ENCODE data around the gene C6orf120.
"Not testable (repeated sequence)": the region's sequence is repeated elsewhere in the genome, so short reads cannot be mapped to it uniquely, and the experiment has no call there.

C6orf120 gene

DNA sequence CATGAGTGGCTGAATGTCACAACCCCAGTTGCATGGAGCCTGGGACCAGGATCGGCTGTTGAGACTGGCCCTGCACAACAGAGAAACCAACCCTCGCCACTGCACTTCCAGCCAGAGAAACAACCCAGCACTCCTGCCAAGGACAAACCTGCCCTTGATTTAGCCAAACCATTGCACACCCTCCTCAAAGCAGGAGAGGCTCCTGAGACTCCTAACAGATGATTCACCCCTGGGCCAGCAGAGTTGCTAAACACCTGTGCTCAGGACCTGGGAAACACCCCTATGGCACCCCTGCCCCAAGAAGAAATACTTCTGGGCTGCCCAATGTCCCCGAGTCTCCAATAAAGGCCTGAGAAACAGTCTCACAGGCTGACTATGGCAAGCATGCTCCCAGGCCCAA, 17.9 kb upstream of the C6orf120 start:
- no peak for DNase-seq (ENCODE audit: low spot score)

DNA sequence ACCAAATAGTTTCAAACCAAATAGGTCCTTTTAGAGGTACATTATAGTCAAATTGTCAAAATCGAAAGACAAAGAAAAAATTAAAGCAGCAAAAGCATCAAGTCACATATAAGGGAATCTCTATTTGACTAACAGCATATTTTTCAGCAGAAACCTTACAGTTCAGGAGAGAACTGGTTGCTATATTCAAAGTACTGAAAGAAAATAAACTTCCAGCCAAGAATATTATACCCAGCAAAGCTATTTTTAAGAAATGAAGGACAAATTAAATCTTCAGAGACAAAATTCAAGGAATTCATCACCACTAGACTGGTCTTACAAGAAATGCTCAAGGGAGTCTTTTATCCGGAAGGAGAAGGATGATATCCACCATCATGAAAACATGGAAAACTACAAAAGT, 16.1 kb upstream of the C6orf120 start:
- DNase-seq (ENCODE audit: low spot score), result no peak

DNA sequence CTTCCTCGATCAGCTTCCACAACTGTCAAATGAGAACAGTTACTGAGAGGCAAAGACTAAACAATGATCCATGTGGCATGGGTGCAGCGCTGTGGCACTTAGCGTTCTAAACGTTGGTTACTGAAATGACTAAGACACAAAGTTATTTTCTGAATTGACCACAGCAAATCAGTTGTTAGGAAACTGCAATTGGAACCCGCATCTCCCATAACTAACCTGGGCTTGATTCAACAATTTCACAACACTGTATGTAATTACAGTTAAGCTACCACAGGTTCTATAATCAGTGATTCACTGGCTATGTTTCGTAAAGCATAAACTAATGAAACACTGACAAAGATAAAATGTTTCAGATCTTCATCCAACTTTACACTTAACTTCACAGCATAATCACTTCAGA, 12.6 kb upstream of the C6orf120 start:
- no peak for DNase-seq (ENCODE audit: low spot score)

DNA sequence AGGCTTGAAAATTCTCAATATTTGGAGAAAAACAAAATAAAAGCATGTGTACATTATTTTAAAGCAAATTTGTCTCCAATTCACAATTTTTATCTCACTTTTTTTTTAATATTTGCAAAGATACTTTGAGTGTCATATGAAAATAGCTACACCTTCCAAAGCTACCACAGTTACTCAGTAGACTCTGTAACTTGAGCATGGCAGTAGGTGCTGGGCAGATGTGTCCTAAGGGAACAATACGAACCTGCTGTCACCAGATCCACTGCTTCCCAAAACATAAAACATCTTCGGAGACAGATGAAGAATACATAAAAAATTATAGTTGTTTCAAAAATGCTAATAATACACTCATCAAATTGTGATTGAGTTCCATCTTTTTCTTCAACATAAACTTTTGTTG, 10.7 kb upstream of the C6orf120 start:
- no peak for DNase-seq (ENCODE audit: low spot score)

DNA sequence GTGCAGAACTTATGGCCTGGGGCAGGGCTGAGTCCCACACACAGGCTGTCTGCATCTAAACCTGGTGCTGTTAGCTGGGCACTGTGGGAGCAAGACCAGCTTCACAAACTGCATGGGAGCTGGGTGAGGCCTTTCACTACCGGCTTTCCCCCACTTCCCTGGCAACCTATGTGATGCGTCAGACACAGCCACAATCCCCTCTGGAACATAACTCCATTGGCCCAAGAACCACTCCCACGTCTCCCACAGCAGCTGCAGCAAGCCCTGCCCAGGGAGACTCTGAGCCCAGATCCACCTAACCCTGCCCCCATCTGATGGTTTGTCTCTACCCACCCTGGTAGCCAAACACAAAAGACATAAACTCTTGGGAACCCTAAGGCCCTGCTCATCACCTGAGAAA, 9.4 kb upstream of the C6orf120 start:
- no peak for DNase-seq (ENCODE audit: low spot score)

DNA sequence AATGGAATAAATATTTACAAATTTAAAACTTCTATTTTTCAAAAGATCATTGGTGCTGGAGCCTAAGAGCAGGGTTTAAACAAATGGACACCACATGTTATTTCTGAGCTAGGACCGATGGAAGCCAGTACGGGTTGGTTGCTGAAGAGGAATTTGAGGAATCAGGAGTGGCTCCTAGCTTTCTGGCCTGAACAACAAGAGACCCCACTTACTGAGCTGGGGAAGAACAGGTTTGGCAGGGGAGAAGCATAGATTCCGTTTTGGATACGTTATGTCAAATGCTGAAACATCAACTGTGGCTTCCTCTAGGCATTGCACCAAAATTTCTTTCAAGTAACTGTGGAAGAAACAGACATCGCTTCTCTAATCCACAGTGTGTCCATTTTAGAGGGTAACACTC, 6.8 kb upstream of the C6orf120 start:
- no peak for DNase-seq (ENCODE audit: low spot score)

DNA sequence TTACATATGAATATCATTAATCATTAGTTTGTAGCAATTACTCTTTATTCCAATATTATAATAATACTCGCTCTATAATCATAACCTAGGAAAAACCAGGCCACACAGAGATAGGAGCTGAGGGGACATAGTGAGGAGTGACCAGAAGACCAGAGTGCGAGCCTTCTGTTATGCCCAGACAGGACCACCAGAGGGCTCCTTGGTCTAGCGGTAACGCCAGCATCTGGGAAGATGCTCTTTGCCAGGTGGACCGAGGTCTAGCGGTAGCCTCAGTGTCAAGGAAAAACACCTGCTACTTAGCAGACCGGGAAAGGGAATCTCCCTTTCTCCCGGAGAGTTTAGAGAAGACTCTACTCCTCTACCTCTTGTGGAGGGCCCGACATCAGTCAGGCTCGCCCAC, 4.8 kb upstream of the C6orf120 start:
- not testable (repeated sequence) for DNase-seq (ENCODE audit: low spot score)

DNA sequence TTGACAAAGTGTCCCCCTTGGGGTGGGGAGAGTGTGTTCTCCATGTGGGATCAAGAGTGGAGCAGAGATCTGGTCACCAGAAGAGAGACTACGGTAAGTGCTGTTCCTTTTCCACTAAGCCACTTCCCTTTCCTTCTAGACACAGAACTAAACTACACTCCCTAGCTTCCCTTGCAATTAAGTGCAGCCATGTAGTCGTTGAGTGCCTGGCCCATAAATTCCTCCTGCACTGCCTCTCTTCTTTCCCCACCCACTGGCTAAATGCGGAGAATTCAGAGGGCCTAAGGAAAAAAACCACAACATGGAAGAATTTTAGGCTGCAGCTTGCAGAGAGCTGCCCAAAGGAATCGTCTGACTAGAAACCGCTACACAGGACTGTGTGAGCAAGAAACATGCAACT, 1.6 kb upstream of the C6orf120 start:
- DNase-seq (ENCODE audit: low spot score), result peak; percentile 40

DNA sequence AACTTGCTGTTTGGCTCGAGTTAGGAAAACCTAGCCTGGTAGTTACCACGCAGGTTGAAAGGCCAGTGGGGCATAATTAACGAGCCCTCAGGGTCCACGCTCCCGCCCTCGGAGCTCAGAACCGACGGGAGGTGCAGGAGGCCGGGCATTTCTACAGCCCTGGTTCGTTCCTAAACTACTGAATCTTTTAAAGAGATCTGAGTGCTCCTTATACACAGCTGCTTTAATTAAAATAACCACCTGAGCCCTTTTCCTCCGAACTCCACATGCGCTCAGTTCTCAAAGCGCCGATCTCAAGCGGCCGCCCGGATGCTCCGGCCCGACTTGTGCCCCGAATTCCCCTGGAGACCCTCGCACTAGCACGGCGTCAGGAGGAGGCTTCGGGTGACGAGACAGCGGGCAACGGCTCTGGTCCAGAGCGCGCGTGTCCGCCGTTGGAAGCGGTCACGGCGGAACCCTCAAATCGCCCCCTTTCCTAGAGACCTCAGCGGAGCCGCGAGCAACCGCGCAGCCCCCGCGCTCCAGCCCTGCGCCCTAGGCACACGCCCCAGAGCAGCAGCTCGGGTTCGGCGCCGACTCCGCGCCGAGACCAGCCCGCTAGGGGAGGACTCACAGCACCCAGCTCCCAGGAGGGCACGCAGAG, 494 bp upstream of the C6orf120 start:
- peak; percentile 35 for DNase-seq (ENCODE audit: low spot score)

DNA sequence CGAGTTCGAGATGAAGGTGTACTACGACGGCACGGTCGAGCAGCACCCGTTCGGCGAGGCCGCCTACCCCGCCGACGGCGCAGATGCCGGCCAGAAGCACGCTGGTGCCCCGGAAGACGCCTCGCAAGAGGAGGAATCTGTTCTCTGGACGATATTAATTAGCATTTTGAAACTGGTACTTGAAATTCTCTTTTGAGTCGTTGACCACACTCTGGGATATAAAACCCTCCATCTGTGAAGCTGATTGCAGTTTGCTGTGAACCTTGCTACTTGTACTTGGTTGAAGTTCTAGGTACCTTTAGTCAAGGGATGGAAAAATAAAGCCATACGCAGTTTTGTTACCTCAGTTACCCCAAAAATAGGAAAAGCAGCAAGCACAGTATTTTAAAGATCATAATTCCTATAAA, 917 bp downstream of the C6orf120 start:
- no peak for DNase-seq (ENCODE audit: low spot score)

DNA sequence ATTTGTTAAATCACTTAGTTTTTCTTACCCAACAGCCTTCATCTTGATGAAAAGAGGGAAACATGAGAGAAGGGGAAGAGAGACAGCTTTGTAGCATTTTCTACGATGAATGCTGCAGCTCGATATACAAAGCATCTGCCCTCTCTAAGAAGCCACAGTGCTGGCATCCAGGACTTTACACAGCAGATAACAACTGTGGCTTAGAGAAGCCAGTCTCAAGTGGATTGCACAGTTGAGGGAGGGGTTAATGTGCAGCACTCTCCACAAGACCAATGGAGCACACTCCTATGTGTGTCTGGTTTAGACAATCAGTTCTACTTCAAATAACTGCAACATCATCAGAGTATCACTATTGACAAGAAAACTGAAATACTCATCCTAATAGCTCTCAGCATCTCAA, 5.8 kb downstream of the C6orf120 start:
- DNase-seq (ENCODE audit: low spot score), result no peak

DNA sequence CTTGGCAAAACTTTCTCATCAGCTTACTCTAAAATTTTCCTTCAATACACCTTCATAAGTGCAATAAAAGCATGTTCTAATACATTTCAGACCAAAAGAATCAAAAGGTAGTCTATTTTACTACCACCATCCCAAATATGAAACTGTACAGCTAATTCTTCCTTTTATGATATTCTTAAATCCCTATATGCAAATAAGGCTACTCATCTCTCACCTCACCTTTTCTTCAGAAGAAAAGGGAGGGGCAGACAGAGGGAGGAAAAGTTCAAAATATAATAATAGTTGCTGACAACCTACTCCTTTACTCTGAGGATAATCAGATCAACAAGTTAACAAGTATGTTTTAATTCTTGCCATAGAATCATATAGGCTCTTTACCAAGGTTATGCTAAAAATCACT, 7.4 kb downstream of the C6orf120 start:
- DNase-seq (ENCODE audit: low spot score), result no peak

DNA sequence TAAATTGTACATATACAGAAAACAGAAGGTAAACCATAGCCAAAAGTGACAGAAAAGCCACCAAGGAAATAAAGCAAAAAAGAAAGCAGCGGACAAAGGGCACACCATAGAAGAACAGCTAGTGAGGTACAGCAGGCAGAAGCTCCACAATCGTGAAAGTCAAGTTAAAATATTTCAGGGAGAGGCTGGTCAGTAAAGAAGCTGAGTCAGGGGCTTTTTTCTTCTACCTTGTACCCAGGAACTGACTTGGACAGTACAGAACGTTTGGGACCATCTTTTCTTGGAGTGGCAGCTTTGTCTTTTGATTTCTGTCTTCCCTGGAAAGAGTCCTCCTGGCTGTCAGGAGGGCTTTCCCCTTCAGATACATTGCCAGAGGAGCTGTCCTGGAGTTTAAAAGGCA, 8.1 kb downstream of the C6orf120 start:
- no peak for DNase-seq (ENCODE audit: low spot score)

DNA sequence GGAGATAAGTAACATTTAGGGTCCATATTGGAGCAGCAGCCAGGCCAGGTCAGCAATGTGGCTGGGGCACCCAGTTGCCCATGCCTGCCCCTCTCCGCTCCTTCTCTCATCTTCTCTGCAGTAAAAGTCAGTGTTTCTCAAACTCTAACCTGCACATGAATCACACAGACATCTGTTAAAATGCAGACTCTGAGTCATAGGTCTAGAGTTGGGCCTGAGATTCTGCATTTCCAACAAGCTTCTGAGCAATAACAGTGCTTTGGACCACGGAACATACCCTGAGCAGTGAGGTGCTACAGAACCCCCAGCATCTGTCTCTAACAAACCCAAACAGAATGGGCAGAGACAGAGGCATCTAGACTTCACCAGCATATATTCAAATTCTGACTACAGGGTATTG, 12.3 kb downstream of the C6orf120 start:
- DNase-seq (ENCODE audit: low spot score), result no peak

DNA sequence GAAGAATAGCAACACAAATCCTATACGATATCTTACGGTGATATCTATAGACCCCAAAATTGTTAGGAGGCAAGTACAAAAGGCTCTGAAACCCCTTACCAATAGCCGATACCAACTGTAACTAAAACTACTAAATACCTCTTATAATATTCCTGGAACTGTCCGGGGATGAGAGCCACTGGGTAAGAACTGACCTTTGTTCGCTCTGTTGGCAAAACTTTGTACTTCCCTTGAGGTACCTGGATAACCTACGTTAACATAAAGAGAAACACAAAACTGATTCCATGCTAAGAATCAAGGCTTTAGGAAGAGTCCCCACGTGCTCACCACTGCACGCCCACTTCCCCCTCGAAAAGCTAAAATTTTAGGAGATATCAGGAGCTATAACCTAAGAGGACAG, 12.7 kb downstream of the C6orf120 start:
- no peak for DNase-seq (ENCODE audit: low spot score)

DNA sequence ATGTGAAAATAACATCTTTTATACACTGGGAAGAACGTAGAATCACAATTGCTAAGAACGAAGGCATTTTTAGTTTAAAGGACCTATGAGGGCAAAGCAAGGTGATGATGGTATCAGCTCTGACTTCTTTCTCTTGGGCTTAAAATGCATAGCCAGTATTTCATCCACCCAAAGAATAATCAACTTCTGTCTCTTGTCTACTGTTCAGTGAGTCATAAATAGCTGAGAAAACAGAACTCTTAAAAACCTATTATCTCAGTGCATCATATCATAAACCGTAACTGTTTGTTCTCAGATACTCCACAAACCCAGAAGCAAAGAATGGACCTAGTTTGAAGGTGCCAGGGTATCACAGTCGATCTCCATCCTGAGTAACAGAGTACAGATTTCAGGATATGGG, 17.2 kb downstream of the C6orf120 start:
- no peak for DNase-seq (ENCODE audit: low spot score)

DNA sequence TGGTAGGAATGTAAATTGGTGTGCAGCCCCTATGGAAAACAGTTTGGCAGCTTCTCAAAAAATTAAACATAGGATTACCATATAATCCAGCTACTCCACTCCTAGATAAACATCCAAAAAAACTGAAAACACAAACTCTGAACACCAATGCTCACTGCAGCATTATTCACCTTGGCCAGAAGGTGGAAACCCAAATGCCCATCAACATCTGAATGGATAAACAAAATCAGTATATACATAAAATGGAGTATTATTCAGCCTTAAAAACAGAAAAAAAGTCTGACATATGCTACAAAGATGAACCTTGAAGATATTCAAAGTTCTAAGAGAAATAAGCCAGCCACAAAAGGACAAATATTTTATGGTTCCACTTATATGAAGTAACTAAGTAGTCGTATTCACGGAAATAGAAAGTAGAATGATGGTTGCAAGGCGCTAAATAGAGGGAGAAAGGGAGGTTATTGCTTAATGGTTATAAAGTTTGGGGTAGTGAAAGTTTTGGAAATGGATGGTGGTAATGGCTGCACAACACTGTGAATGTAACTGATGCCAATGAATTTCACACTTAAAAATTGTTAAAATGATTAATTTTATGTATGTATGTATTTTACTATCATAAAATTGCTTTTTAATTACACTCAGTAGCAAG, 18.4 kb downstream of the C6orf120 start:
- DNase-seq (ENCODE audit: low spot score), result no peak

DNA sequence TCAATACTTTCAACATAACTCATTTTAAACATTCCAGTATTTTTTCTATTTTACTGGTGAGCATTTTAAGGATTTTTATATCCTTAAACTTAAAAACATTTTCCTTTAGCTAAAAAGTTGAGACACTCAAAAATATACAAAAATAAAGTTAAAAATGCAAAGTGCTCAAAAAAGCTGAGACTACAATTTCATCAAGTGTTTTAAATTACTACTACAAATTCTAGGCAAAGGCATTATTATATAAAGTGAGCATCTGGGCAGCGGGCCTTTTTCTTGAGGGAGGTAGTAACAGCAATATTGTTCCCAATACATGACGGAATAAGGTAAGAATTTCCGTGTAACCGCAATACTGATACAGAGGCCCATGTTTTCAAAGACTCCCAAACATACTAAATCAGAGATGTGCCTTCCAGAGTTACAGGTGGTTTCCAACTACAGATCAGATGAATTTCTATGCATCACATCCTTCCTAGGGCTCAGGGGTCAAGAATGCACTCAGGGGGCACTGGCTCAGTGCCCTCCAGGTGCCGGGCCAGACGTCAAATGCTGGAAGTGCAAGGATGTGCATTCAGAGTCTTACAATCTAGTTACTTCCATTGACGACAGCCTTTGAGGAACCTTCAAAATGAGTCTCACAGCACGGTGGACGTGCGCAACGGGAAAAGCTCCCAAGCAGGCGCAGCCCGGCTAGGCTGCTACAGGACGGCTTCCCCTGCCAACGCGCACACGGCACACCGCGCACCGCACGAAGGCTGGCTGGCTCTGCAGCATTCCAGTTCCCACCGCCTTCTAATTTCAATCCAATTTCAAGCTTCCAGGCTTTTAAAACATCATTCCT, 20.7 kb downstream of the C6orf120 start:
- DNase-seq (ENCODE audit: low spot score), result peak; percentile 67

DNA sequence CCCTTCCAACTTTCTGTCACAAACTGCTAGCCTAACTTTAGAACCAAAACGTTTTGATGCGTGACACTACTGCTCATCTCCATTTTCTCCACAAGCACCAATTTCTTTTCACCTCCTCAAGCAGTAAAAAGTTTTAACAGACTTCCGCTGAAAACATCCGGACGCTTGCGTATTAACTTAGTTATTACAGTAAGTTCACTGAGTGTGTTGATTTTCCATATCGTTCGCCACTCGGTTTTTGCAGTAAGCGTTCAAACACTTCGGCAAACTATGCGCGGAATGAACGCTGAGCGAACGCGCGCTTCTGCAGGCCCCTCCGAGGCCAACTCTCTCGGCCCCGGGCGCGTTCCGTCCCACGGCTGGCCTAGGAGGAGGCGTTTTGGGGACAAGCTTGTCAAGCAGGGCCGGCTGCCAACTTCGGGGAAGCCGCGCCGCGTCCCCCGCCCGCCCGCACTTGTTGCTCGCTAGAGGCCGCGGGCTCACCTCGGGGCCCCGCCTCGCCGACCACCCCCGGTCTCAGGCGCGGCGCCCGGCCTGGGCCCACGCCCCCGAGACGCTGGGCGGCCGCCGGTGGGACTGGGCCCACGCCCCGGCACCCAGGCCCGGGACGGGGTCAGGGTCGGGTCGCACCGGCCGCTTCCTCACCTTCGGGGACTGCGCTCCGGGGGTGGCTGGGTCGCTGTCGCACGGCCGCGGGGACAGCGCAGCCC, 21.4 kb downstream of the C6orf120 start:
- peak; percentile 74 for DNase-seq (ENCODE audit: low spot score)

DNA sequence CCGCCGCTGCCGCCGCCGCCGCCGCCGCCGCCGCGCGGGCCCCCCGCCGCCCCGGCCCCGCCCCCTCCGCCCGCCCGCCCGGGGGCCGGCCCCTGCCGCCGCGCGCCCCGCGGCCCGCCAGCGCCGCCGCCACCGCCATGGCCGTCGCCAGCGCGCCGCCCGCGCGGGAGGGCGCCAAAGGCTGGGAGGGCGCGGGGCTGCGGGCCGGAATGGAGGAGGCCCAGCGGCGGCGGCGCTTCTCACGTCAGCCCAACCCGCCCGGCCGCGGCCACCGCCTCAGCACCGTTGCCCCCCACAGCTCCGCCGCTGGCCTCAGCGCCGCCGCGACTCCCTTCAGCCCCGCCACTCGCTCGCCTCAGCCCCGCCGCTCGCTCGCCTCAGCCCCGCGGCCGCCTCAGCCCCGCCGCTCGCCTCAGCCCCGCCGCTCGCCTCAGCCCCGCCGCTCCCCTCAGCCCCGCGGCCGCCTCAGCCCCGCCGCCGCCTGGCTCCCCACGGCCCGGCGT, 22.1 kb downstream of the C6orf120 start:
- peak; percentile 89 for DNase-seq (ENCODE audit: low spot score)

DNA sequence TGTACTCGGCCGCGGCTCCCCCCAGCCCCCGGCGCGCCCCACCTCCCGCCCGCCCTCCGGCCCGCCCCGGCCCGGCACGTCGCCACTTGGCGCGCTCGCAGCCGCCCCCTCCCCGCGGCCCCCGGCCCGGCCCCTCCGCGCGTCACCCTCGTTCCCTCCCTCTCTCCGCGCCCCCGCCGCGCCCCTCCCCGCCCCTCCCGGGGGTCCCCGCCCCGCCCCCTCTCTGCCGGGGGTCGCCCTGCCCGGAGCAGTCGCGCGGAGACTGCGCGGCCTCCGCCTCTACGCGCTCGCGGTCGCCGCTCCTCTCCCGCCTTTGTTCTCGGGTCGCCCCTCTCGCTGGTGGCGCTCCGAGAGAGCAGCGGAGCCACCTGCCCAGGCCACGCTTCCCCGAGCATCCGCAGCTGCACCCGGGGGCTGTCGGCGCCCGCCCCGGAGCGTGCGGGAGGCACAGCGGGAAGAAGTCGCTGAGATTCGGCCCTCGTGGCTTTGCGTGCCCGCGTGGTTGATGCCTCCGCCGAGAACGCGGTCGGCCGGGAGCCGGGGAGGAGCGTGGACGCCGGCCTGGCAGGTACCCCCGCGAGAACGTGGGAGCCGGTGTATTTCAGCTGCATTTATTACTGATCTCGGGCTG, 22.7 kb downstream of the C6orf120 start, which contains the start of gene PHF10:
TSS of gene PHF10 (minus strand) at position 7 of the 631 bp plus-strand sequence. CDS start 569 bp downstream, outside the sequence.
- DNase-seq (ENCODE audit: low spot score), result peak; percentile 85
